ENCODE data around the gene FOXN3.
"Not testable (repeated sequence)": the region's sequence is repeated elsewhere in the genome, so short reads cannot be mapped to it uniquely, and the experiment has no call there.

FOXN3 gene

GRCh38 chr14:89302396-89302950, 114.6 kb downstream of the FOXN3 start:
- no peak for DNase-seq

DNA sequence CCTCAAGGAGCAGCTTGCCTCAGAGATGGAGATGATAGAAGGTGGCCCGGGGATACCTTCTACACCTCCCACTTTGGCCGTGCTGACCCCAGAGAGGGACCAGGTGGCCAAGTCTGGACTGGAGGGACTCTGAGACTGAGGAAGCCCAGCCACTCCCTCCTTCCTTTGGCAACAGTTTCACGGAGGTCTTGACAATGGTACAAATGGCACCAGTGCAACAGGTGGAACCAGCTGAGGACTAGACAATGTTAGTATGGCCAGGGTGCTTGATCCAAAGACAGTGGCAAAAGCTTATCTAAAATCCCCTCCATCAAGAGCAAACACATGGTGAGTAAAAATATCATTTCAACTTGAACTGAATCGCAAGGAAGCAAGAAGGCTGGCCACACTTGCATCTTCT, 117.4 kb downstream of the FOXN3 start:
- no peak for DNase-seq

DNA sequence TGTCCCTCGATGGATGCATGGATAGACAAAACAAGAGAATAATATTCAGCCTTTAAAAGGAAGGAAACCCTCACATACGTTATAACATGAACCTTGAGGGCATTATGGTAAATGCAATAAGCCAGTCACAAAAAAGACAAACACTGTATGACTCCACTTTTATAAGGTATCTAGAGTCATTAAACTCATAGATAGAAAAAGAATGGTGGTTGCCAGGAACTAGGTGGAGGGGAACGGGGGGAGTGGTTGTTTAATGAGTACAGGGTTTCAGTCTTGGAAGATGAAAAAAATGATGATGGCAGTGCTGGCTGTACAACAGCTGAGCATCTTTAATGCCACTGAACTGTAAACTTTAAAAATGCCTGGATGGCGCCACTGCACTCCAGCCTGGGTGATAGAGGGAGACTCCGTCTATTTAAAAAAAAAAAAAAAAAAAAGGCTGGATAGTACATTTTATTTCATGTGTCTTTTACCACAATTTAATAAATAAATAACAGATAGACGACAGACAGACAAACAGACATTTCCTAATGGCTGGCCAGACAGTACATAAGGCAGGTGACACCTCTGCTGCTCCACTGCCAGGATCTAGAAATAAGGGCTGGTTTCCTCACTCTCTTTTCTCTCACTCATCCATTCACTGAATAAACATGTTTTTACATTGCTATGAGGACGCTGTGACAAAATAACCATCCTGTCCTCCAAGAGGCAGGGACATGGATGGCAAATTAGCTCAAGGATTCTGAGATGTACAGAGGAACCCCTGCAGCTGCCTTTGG, 118.8 kb downstream of the FOXN3 start:
- DNase-seq, result no peak

GRCh38 chr14:89296281-89296745, 120.7 kb downstream of the FOXN3 start:
- no peak for DNase-seq

GRCh38 chr14:89294872-89295271, 122.2 kb downstream of the FOXN3 start:
- no peak for DNase-seq

DNA sequence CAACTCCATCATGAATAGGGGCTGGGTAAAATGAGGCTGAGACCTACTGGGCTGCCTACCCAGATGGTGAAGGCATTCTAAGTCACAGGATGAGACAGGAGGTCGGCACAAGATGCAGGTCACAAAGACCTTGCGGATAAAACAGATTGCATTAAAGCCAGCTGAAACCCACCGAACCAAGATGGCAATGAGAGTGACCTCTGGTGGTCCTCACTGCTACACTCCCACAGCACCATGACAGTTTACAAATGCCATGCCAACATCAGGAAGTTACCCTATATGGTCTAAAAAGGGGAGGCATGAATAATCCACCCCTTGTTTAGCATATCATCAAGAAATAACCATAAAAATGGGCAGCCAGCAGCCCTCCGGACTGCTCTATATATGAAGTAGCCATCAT, 122.6 kb downstream of the FOXN3 start:
- not testable (repeated sequence) for DNase-seq

DNA sequence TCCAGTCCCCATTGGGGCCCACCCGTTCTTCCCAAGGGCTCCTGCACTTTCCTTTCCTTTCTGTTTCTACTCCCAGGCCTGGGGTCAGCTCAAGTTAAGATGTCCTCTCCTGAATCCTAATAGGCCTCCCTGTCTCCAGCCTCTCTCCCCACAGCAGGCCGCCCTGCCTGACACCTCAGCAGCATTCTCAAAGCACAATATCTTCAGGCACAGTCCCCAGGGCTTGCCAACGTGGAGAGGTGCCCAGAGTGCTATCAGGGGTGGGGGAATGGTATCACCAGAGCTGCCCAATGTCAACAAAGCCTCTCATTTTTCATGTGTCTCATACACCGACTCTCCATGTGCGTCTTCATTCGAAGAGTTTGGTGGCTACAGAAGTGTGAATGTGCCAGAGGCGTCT, 123.0 kb downstream of the FOXN3 start:
- DNase-seq, result no peak

DNA sequence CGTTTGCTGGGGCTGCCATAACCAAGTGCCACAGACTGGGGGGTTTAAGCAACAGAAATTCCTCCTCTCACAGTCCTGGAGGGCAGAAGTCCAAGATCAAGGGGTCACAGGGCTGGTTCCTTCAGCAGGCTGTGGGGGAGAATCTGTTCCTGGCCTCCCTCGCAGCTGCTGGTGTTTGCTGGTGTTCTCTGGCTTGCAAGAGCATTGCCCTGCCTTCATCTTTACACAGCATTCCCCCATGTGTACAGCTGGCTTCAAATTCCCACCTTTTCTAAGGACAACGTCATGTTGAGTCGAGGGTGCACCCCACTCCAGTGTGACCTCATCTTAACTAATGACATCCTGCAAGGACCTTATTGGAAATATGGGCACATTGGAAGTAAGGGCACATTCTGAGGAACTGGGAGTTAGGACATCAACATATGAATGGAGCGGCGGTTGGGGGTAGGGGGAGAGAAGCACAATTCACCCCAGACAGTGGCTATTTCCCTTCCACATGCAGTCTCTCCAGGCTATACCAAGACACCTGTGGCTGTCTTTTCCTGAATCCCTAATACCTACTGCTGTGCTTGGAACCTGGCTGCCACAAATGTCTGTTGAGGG, 123.6 kb downstream of the FOXN3 start:
- no peak for DNase-seq

GRCh38 chr14:89292579-89293313, 124.3 kb downstream of the FOXN3 start:
- no peak for DNase-seq

DNA sequence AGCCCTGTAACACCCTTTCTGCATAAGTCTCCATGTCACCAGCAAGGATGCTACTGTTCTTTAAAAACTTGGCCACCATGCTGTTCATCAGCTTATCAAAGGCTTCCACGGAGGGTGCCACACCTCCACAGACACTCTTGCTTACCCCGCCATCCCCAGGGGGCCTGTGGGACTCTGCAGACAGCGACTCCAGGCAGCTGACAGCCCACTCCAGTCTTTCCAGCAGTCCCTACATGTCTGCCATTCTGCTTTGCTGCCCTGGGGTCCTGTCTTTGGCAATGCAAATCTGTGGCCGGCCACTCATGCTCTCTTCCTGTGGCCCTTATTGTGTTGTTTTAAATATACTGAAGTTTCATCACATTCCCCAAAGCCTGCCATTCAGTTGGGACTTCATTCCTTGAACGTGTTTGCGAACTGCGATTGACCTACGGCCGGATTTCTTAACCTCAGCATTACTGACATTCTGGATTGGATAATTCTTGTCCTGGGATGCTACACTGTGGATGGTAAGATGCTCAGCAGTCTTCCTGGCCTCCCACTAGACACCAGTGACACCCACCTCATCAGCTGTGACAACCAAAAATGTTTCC, 125.6 kb downstream of the FOXN3 start:
- DNase-seq, result no peak

- no peak for DNase-seq
Observed at GRCh38 chr14:89290813-89291212, 126.2 kb downstream of the FOXN3 start.

DNA sequence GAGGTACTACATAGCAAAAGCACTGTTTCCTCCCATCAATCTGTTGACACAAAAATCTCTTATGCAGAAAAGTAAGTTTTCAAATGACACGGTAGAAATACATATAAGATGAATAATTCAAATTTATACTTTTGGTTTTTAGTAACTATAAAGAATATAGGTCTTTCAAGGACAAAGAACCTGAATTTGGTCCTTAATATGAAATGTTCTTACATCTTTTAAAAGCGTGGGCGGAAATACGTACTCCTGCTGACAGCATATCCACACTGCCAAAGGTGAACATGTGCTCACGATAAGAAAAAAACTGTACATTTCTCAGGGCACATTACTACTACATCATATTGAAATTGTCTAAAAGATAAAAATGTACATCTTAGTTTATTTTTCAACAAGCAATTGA, 127.6 kb downstream of the FOXN3 start:
- no peak for DNase-seq

GRCh38 chr14:89288114-89288513, 128.9 kb downstream of the FOXN3 start:
- no peak for DNase-seq

GRCh38 chr14:89284333-89285058, 132.5 kb downstream of the FOXN3 start:
- DNase-seq, result peak; percentile 95

- no peak for DNase-seq
Observed at GRCh38 chr14:89283327-89284060, 133.5 kb downstream of the FOXN3 start.

DNA sequence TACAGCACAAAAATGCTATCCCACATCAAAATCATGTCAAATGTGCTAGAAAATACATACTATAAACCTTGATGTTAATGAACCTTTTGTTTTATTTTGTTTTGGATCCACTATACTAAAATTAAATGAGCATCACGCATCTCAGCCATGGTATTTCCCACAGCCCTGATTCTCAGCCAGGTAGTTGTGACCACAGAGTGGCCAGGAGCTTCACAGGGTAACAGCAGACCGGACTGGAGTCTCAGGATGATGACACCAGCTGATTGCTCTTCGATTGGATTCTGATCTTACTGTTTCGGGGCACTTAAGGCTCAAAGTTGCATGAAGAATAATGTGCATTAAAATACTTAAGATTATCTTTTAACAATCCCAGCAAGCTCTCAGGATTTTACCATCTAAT, 134.8 kb downstream of the FOXN3 start:
- no peak for DNase-seq

DNA sequence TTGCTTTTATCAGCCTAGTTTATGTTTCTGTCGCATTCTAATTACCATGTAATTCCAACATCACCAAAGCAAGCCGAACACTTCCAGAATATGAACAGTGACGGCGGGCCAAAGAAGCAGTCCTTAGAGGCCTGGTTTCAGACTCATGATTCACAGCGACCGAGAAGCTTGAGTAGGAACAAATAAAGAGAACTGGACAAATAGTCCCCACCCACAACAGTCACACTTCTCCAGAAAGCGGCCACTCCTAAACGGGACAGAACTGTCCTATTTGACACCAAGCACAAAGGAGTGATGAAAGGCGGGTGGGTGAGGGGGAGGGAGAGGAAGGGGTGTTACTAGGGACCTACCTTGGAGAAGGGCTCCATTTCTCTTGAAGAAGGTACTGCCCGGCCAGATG, 136.4 kb downstream of the FOXN3 start:
- DNase-seq, result no peak

DNA sequence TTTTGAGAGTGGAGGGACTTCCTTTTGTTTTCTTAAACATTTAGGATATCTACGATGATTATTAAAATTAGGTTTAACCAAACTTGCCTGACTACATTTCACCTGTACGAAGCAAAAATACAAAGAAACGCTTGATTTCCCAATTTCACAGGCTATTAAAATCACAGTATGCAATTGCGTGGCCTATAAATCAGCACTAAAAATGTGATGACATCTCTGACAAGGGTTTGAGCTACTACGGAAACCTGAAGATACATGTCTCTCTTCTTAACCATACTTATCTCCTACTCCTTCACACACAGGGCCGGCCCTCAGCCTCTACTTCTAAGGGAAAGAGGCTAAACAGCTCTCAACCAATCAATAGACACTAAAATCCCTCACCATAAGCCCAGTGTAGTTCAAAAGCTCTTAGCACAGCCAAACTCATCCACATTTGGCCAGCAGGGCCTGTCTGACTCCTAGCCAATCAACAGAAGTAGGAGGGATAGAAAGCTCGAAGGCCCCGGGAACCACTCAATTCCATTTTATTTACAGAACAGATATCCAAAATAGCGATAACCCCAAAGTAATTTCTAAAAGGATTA, 137.3 kb downstream of the FOXN3 start:
- DNase-seq, result no peak

DNA sequence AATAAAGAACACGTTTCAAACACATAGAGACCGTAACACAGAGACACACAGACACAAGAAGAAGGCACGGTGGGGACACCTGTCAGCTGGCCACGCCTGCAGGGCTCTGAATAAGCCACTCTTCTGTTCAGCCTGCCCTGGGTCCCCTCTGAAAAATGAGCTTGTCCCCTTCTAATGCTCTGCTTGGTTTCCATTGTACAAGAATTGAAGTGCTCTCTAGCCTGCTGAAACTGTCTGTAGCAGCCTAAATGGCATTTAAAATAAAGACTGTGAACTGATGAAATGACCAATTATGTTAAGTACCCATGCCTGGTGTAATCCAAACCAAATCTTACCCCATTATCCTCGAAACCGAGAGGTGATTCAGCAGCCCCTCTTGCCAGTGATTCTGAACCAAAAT, 139.8 kb downstream of the FOXN3 start:
- DNase-seq, result peak; percentile 92

DNA sequence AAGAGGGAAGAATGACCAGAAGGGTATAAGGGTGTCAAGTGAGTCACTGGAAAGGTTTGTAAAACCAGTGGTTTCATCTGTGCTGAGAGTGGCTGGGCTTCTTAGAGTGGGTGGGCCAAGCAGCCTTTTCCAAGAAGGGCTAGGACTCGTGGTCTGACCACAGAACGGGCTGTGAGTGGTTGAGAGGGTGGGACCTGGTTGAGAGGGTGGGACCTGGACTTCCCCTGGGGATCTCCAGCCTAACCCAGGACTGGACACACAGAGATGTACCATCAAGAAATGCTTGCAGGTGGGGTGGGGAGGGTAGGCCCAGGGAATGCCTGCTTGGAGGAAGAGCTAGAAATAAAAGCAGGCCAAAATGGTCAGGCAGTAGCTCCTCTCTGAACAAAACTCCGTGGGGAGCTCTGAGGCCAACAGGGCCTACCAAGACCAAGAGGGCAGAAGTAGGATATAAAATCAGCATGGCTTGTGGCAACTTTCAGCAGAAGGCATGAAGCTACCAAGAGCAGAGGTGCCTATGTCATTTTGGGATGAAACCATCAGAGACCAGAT, 140.5 kb downstream of the FOXN3 start:
- DNase-seq, result no peak

Data from NCI-H2107 (cell line).